ENCODE data around the gene NAGS.

- TF ChIP-seq, protein P1, sequence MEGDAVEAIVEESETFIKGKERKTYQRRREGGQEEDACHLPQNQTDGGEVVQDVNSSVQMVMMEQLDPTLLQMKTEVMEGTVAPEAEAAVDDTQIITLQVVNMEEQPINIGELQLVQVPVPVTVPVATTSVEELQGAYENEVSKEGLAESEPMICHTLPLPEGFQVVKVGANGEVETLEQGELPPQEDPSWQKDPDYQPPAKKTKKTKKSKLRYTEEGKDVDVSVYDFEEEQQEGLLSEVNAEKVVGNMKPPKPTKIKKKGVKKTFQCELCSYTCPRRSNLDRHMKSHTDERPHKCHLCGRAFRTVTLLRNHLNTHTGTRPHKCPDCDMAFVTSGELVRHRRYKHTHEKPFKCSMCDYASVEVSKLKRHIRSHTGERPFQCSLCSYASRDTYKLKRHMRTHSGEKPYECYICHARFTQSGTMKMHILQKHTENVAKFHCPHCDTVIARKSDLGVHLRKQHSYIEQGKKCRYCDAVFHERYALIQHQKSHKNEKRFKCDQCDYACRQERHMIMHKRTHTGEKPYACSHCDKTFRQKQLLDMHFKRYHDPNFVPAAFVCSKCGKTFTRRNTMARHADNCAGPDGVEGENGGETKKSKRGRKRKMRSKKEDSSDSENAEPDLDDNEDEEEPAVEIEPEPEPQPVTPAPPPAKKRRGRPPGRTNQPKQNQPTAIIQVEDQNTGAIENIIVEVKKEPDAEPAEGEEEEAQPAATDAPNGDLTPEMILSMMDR (IDR thresholded peaks at IDR 0.05; ENCODE audit: low read depth, low read length) = no peak
- TF ChIP-seq EZH2phosphoT487 (IDR thresholded peaks at IDR 0.05; ENCODE audit: low read depth) = no peak
Measured at GRCh38 chr17:44023545-44024270, 19.3 kb downstream of the NAGS start.

Data from OCI-LY3 (cell line).